Esophagus muscularis mucosa (tissue), 3 donors: ENCODE results near the gene XXYLT1.

Experiments
- CTCF ChIP-seq, 3 experiments: fragments of 200-600 bp in 2 of 3; fragments of 450-650 bp in 1 of 3; sonication (generic) in 2 of 3; IDR thresholded peaks; one replicate each; pipeline ENCODE4 v1.5.1; 2017 to 2019; ENCODE audit warnings: antibody characterized with exemption in 3 of 3, mild to moderate bottlenecking in 2 of 3, moderate library complexity in 1 of 3
- POLR2AphosphoS5 ChIP-seq, 2 donors: sonication (generic); formaldehyde crosslinking; IDR thresholded peaks; one replicate each; pipeline ENCODE4 v1.6.1; 2017; ENCODE audit warnings: antibody characterized with exemption in 2 of 2

- TF ChIP-seq CTCF (IDR thresholded peaks at IDR 0.05), result no peak
- TF ChIP-seq POLR2AphosphoS5 (IDR thresholded peaks at IDR 0.05), result no peak
Observed at GRCh38 chr3:195041871-195042742, 228.9 kb downstream of the XXYLT1 start.
